Kasumi-1 (cell line): Measurements from ENCODE around the gene PLVAP.

Experiments used
- DNase-seq, 2 experiments: peaks; one replicate each; lab custom pipeline; 2025; lab: John Stamatoyannopoulos, UW

PLVAP gene

GRCh38 chr19:17302391-17303166 lies 74.6 kb downstream of the PLVAP start:
- peak; percentile 76 to 81 for DNase-seq
